HG03432 (cell line): Measurements from ENCODE around the gene TLR3.
A peak's percentile ranks its signal among the peaks of the same experiment; 100 is the strongest.
"Not testable (repeated sequence)": the region's sequence is repeated elsewhere in the genome, so short reads cannot be mapped to it uniquely, and the experiment has no call there.

Experiments
- ATAC-seq: cut with Tn5 transposase; IDR thresholded peaks from one replicate; pipeline ENCODE4 v1.9.1; 2021; ENCODE audit warnings: mild to moderate bottlenecking, moderate library complexity; ENCODE audit not compliant: unreplicated experiment

TLR3 gene

DNA sequence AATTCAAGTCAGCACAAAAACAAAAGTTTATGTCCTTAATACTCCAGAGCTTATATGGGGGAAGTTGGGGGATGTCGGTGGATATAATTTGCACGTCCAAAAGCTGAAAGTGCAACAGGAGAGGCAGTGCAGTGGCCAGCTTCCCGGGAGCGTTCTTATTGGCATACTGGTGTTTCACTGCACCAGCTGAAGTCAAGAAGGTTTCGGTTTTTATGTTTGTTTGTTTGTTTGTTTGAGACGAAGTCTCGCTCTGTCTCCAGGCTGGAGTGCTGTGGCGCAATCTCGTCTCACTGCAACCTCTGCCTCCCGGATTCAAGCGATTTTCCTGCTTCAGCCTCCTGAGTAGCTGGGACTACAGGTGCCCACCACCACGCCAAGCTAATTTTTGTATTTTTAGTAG, 28.6 kb upstream of the TLR3 start:
- no peak for ATAC-seq

GRCh38 chr4:186047501-186047900, 21.5 kb upstream of the TLR3 start:
- not testable (repeated sequence) for ATAC-seq

GRCh38 chr4:186050135-186050534, 18.8 kb upstream of the TLR3 start:
- not testable (repeated sequence) for ATAC-seq

DNA sequence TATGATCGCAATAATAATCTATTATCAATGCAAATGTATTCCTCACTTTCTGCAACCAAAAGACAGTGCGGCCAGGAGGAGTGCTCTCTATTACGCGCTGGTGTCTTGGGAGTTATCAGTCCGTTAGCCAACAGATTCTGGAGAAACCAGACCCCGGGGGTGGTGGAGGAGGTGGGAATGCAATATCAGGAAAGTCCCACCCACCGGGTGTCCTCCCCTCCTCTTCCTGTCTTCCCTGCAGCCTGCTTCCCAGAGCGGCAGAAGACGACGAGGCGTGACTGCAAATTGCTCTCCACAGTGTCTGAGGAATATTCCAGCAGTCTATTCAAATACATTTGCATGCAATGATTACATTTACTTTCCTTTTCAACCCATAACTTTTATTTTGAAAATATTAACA, 17.9 kb upstream of the TLR3 start:
- no peak for ATAC-seq

GRCh38 chr4:186058253-186058979, 10.5 kb upstream of the TLR3 start:
- peak; percentile 100 for ATAC-seq

GRCh38 chr4:186058980-186059316, 10.0 kb upstream of the TLR3 start:
- no peak for ATAC-seq

DNA sequence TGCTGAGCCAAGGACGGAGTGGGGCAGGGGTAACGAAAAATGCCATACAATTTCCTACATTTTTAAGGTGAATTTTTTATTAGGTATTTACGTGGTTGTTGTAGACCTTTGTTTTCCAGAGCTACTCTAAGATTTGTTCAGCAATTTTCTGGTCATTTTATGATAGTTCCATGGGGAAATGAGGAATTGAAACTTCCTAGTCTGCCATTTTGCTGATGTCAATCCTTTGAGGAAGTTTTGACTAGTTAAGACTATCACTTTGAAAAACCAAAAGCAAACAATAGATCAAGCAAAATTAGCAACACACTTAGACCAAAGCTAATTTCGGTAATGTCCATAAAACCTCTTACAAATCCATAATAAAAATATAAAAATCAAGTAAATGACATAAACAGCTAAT, 7.0 kb upstream of the TLR3 start:
- no peak for ATAC-seq

DNA sequence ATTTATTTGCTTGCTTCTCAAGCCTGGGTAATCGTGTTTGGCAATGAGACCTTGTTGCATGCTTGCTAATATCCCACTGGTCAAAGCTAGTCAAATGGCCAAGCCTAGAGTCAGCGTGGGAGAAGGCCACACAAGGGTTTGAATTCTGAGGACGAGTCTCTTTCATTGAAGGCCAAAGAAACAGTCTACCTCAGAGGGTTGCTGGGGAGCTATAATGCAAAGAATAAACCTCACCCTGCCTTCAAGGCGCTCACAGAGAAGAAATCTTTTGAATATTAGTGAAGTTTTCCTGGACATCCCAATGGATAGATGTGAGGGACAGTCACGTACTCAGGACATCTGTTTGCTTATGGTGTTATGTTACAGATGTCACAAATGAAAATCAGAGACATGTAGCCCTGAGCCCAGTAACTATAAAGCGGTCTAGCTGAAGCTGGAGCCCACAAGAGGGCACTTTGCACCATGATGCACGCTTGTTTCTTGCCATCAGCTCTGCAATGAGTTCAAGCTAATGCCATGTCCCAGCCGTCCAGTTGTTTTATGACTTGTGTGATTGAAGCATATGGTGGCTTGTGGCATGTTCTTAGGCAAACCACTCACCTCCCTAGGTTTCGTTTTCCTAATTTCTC, 1.1 kb upstream of the TLR3 start:
- peak; percentile 82 for ATAC-seq

DNA sequence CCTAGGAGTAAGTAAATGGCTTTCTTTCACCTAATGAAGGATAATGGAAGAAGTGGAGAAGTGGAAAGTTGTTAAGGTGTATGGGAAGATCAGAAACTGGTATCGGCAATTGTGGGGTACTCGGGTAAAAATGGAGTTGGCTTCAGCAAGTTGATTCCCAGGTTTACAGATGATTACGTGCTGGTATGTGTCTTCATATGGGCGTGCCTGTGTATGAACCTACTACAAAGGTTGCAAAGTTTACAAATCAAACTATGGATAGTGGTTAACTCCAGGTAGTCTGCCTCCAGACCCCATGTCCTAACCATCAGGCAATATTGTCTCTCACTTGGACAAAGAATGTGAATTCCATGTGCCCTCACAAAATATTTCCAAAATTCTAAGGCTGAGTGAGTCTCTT, 773 bp downstream of the TLR3 start:
- ATAC-seq: no peak

DNA sequence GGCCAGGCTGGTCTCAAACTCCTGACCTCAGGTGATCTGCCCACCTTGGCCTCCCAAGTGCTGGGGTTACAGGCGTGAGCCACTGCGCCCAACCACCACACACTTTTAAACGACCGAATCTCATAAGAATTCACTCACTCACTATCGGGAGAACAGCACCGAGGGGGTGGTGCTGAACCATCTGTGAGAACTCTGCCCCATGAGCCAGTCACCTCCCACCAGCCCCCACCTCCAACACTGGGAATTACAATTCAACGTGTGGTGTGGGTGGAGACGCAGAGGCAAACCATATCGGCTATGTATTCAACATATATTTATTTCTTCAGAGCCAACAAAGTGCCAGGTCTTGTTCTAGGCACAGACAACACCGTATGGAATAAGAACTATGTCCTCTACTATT, 3.6 kb downstream of the TLR3 start:
- no peak for ATAC-seq

DNA sequence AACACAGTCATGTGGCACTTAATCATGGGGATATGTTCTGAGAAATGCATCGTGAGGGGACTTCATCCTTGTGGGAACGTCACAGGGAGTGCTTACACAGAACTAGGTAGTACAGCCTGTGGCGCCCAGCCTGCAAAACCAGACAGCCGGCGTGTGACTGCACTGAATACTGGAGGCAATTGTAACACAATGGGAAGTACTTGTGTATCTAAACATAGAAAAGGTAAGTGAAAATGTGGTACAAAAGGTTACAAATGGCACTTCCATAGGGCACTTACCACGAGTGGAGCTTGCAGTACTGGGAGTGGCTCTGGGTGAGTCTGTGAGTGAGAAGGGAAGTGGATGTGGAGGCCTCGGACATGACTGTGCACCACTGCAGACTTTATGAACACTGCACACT, 5.2 kb downstream of the TLR3 start:
- ATAC-seq: no peak

GRCh38 chr4:186078981-186079638, 10.2 kb downstream of the TLR3 start:
- no peak for ATAC-seq

DNA sequence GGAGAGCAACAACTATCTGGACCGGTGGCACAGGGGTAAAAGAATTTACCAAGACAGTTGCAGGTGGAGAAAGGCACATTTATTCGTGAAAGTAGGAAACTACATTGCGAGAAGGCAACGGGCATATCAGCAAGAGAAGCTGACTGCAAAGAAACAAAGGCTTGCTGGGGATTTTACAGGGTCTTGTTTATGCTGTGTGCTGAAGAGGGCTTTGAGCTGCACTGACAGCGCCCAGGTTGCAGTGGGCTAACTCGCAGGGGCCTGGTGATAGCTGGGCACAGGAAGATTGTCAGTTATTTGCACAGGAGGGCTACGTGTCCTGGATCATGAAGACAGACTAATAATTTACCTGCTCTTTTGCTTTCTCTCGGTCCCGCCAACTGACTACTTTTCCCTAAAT, 10.7 kb downstream of the TLR3 start:
- ATAC-seq: no peak

DNA sequence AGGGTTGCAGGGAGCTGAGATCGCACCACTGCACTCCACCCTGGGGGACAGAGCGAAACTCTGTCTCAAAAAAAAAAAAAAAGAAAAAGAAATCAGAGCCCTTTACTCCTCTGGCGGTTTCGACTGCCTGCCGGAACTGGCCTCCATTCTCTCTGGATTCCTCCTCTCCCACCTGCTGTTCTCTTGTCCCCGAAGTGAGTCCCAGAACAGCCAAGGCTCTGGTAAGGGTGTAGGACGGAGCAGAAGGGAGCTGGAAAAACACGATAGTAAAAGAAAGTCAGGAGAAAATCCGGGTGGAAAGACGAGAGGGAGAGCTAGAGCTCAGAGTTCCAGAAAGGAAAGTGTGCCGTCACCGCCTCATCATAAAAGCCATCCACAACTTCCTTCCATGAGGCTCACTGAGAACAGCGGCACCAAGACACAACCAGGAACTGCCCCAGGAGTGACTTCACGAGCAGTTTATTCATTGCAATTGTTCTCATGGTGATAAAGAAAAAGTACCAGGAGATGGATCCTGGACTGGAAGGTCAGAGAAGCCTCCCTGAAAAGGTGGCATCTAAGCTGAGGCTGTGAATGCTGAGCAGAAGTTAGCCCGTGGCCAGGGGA, 12.3 kb downstream of the TLR3 start:
- no peak for ATAC-seq

- no peak for ATAC-seq
Observed at GRCh38 chr4:186082221-186082620, 13.3 kb downstream of the TLR3 start.

DNA sequence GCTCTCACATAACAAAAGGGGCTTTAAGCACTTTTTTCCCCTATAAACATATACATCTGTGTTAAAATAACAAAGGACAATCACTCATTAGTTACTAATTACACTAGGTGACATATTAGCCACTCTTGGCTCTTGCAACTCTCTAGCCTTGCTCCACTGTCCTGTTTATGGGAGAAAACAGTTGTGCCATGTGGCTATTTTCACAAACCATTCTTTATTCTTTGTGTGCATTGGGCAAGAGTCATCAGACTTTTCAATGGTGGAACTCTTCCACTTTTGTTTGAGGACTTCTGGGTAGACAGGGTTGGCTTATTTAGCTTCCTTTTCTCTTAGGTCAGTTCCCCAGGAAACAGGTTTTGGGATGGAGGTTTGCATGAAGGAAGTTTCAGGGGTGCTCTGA, 19.6 kb downstream of the TLR3 start:
- ATAC-seq: no peak

DNA sequence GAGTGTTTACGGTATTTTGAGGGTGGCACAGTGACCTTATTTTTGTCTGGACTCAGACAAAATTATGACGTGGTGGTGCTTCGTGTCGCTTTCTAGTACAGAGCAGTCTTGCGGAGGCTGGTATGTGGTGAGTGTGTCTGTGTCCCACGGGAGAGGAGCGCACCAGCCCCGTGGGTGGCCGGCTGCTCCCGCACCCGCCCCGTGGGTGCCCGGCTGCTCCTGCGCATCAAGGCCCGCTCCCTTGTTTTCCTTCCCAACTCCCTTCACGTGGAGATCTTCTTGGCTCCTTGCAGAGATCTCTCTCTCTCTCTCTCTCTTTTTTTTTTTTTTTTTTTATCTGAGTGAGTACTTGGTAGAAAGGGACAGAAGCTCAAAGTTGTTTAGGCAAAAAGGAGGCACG, 23.3 kb downstream of the TLR3 start:
- no peak for ATAC-seq

GRCh38 chr4:186095406-186095805, 26.4 kb downstream of the TLR3 start:
- ATAC-seq: no peak

DNA sequence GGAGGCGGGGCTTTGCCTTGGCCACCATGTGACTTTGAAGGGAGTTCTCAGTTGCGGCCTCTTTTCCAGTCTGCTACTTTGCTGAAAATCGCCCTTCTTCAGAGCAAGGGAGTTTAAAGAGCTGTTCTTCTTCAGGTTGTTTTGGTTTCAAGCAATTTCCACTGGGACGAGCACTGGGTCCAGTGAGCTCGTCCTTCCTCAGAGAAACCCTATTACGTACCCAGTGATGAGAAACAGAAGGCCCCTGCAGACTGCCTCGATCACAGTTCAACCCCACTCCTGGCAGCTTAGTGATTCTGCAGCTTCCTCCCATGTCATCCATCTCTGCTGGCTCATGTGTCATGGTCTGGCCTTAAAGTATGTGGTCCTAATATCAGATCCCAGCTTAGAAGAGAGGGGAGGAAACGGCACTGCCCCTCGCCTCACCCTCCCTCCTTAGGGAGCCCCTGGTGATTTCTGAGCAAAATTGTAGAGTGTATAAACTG, 27.8 kb downstream of the TLR3 start:
- ATAC-seq: no peak

- ATAC-seq: no peak
Observed at GRCh38 chr4:186097386-186097785, 28.4 kb downstream of the TLR3 start.

DNA sequence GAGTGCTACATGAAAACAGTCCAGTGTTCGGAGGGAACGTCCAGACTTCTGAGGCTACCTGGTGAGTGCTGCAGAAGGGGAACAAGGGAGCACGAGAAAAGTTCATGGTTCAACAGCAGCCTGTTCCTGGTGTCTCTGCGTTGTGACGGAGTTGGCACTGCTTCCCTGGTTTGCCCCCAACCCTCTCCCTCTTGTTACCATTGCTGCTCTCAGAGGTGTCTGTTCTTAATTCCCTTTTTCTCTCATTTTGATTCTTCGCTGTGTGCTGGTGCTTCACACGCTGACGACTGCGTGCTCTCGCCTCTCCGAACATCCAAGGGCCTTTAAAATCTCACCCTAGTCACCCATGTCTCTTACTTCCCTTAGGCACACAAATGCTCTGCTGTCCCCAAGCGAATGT, 34.0 kb downstream of the TLR3 start:
- ATAC-seq: no peak
